ENCODE data around the gene FAM229B. TPM values are rescaled to one million over a fixed set of nuclear protein-coding genes. Genes with fewer than 3 reads are reported as not detected.

FAM229B gene
- total and polyA plus RNA-seq, 2 of the 4 experiments (the other 2 are of a cell fraction): 8.6 to 25.6 TPM

DNA sequence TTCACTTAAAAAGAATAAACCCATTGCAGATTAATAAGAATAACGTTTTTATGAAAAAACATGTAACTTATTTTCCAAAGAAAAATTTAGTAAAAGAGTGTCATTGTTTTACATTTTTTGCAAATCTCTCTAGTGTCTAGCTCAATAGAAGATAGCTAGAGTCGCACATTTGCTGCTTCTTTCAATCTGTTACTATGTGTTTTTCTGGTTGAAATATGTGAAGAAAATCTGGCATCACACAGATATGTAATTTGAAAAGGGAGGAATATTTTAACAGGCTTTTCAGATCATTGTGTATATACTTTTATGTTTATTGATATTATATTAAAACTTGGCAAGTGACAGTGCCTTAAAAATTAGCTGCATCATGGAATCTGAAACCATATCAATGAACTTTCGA lies 24.4 kb upstream of the FAM229B start:
- Histone ChIP-seq H2AFZ (replicated peaks; ENCODE audit: low read length, poor library complexity) (no peak overlapping the region), H3K23ac (ENCODE audit: low read depth, low read length) (no peak overlapping the region), H3K27ac (ENCODE audit: insufficient read depth, low read length) (no peak overlapping the region), H3K18ac (ENCODE audit: low read depth, low read length) (no peak overlapping the region), H3K9me3 (ENCODE audit: control insufficient read depth, insufficient read depth, low read length) (no peaks in the 10 kb centered on the region), H4K20me1 (ENCODE audit: insufficient read depth, low read length) (no peaks in the 10 kb centered on the region), H4K8ac (ENCODE audit: low read depth in 2 of 2, low read length in 2 of 2) (no peak overlapping the region), H2BK20ac (ENCODE audit: low read depth, low read length) (no peak overlapping the region), H2BK15ac (ENCODE audit: low read depth, low read length) (no peak overlapping the region), H2AK9ac (replicated peaks; ENCODE audit: low read depth, low read length, poor library complexity) (no peak overlapping the region), H4K5ac (ENCODE audit: low read depth, low read length) (no peak overlapping the region), H3K4me2 (ENCODE audit: low read depth, low read length) (no peak overlapping the region), H2BK120ac (ENCODE audit: low read depth, low read length) (no peak overlapping the region), H4K91ac (ENCODE audit: insufficient read depth, low read depth, low read length) (no peak overlapping the region), H3K4ac (ENCODE audit: low read depth, low read length) (no peak overlapping the region), H3K4me3 (ENCODE audit: insufficient read depth, low read depth, low read length) (no peak overlapping the region), H2AK5ac (ENCODE audit: low read depth, low read length) (no peak overlapping the region), H3K9me1 (ENCODE audit: insufficient read depth, low read length) (no peaks in the 10 kb centered on the region), H3K4me1 (ENCODE audit: control insufficient read depth, insufficient read depth, low read length) (peaks cover 4% of the 10 kb centered on the region), H2BK5ac (ENCODE audit: low read depth, low read length, poor library complexity, severe bottlenecking) (no peak overlapping the region), H3K14ac (replicated peaks; ENCODE audit: low read depth, low read length) (no peak overlapping the region), H3K56ac (ENCODE audit: extremely low read depth, insufficient read depth, low read length) (no peak overlapping the region), H3K9ac (ENCODE audit: low read depth, low read length) (no peak overlapping the region), H3K36me3 (ENCODE audit: control insufficient read depth, insufficient read depth, low read length) (no peaks in the 10 kb centered on the region), H3K79me1 (ENCODE audit: low read depth in 1 of 2, low read length in 2 of 2) (no peaks in the 10 kb centered on the region), H3K27me3 (ENCODE audit: control insufficient read depth, insufficient read depth, low read length) (peaks cover 7% of the 10 kb centered on the region)
- TF ChIP-seq RAD21 (IDR thresholded peaks at IDR 0.05; ENCODE audit: low read length) (no peak), POLR2A (IDR thresholded peaks at IDR 0.05; ENCODE audit: low read depth, low read length) (no peak), MAFK (IDR thresholded peaks at IDR 0.05; ENCODE audit: low read depth, low read length) (no peak), RFX5 (IDR thresholded peaks at IDR 0.05; ENCODE audit: low read depth, low read length) (no peak), MXI1 (IDR thresholded peaks at IDR 0.05; ENCODE audit: borderline replicate concordance, low read depth, low read length) (no peak), RCOR1 (IDR thresholded peaks at IDR 0.05; ENCODE audit: insufficient replicate concordance, low read length) (no peak), BHLHE40 (IDR thresholded peaks at IDR 0.05; ENCODE audit: low read depth, low read length) (no peak), NFE2L2 (IDR thresholded peaks at IDR 0.05; ENCODE audit: low read depth, low read length) (no peak), SMC3 (IDR thresholded peaks at IDR 0.05; ENCODE audit: low read depth, low read length) (no peak), CHD1 (IDR thresholded peaks at IDR 0.05; ENCODE audit: low read depth, low read length) (no peak), FOS (IDR thresholded peaks at IDR 0.05; ENCODE audit: low read depth, low read length) (no peak)
- TF ChIP-seq, protein P1, sequence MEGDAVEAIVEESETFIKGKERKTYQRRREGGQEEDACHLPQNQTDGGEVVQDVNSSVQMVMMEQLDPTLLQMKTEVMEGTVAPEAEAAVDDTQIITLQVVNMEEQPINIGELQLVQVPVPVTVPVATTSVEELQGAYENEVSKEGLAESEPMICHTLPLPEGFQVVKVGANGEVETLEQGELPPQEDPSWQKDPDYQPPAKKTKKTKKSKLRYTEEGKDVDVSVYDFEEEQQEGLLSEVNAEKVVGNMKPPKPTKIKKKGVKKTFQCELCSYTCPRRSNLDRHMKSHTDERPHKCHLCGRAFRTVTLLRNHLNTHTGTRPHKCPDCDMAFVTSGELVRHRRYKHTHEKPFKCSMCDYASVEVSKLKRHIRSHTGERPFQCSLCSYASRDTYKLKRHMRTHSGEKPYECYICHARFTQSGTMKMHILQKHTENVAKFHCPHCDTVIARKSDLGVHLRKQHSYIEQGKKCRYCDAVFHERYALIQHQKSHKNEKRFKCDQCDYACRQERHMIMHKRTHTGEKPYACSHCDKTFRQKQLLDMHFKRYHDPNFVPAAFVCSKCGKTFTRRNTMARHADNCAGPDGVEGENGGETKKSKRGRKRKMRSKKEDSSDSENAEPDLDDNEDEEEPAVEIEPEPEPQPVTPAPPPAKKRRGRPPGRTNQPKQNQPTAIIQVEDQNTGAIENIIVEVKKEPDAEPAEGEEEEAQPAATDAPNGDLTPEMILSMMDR (conservative IDR thresholded peaks at IDR 0.05; ENCODE audit: low read depth, low read length): no peak
- TF ChIP-seq, protein P2, sequence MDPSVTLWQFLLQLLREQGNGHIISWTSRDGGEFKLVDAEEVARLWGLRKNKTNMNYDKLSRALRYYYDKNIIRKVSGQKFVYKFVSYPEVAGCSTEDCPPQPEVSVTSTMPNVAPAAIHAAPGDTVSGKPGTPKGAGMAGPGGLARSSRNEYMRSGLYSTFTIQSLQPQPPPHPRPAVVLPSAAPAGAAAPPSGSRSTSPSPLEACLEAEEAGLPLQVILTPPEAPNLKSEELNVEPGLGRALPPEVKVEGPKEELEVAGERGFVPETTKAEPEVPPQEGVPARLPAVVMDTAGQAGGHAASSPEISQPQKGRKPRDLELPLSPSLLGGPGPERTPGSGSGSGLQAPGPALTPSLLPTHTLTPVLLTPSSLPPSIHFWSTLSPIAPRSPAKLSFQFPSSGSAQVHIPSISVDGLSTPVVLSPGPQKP (IDR thresholded peaks at IDR 0.05; ENCODE audit: borderline replicate concordance, low read depth, low read length): no peak
- TF ChIP-seq, protein P3, sequence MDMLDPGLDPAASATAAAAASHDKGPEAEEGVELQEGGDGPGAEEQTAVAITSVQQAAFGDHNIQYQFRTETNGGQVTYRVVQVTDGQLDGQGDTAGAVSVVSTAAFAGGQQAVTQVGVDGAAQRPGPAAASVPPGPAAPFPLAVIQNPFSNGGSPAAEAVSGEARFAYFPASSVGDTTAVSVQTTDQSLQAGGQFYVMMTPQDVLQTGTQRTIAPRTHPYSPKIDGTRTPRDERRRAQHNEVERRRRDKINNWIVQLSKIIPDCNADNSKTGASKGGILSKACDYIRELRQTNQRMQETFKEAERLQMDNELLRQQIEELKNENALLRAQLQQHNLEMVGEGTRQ (IDR thresholded peaks at IDR 0.05; ENCODE audit: low read depth, low read length): no peak
- DNase-seq: no peak
- no TSS peak for BruUV-seq (replicated peaks)
- ATAC-seq (ENCODE audit: low read depth): no peak
- in situ Hi-C loops (cut with MboI; ENCODE audit: low sequenced_read_pairs) (no loop called here), dilution Hi-C loops (cut with HindIII; ENCODE audit: low sequenced_read_pairs, unreplicated experiment) (no loop called here), intact Hi-C loops (cut with micrococcal nuclease) (no loop called here)
- ChIA-PET POLR2A (ENCODE audit: unreplicated experiment) (no interaction called here), CTCF (interaction anchor here (0.9 kb wide), 1 partner anchor 836 kb away, joined by 3 read pairs; no protein-coding TSS in a partner anchor)
- WGBS, 2 experiments (ENCODE audit: extremely low coverage in 2 of 2, insufficient read length in 1 of 2): no CpG with 5 or more reads among the region's 3 CpGs

Data from IMR-90 (cell line).